ENCODE results near the gene MAMDC2.
A peak's percentile ranks its signal among the peaks of the same experiment; 100 is the strongest.

The MAMDC2 gene

GRCh38 chr9:70043689-70044489, at the start of gene MAMDC2:
TSS of gene MAMDC2 (plus strand) at chr9:70043848. CDS start at chr9:70044198, 350 bp downstream.
- DNase-seq (ENCODE audit: low spot score), result peak; percentile 78

- no peak for DNase-seq (ENCODE audit: low spot score)
Observed at GRCh38 chr9:69995846-69996245, 47.8 kb upstream of the MAMDC2 start.

- DNase-seq (ENCODE audit: low spot score), result no peak
Observed at GRCh38 chr9:69996967-69997366, 46.7 kb upstream of the MAMDC2 start.

- no peak for DNase-seq (ENCODE audit: low spot score)
Observed at GRCh38 chr9:69997524-69997923, 46.1 kb upstream of the MAMDC2 start.

GRCh38 chr9:69999315-69999714, 44.3 kb upstream of the MAMDC2 start:
- no peak for DNase-seq (ENCODE audit: low spot score)

GRCh38 chr9:70000469-70000868, 43.2 kb upstream of the MAMDC2 start:
- DNase-seq (ENCODE audit: low spot score), result no peak

GRCh38 chr9:70003901-70004714, 39.5 kb upstream of the MAMDC2 start:
- DNase-seq (ENCODE audit: low spot score), result no peak

GRCh38 chr9:70006306-70006705, 37.3 kb upstream of the MAMDC2 start:
- DNase-seq (ENCODE audit: low spot score), result no peak

GRCh38 chr9:70007831-70008230, 35.8 kb upstream of the MAMDC2 start:
- DNase-seq (ENCODE audit: low spot score), result no peak

GRCh38 chr9:70010015-70010414, 33.6 kb upstream of the MAMDC2 start:
- DNase-seq (ENCODE audit: low spot score), result no peak

GRCh38 chr9:70011366-70011765, 32.3 kb upstream of the MAMDC2 start:
- no peak for DNase-seq (ENCODE audit: low spot score)

GRCh38 chr9:70012569-70012968, 31.1 kb upstream of the MAMDC2 start:
- no peak for DNase-seq (ENCODE audit: low spot score)

- DNase-seq (ENCODE audit: low spot score), result no peak
Observed at GRCh38 chr9:70013598-70014196, 30.0 kb upstream of the MAMDC2 start.

GRCh38 chr9:70015099-70015498, 28.5 kb upstream of the MAMDC2 start:
- DNase-seq (ENCODE audit: low spot score), result no peak

GRCh38 chr9:70020217-70020616, 23.4 kb upstream of the MAMDC2 start:
- no peak for DNase-seq (ENCODE audit: low spot score)

- DNase-seq (ENCODE audit: low spot score), result no peak
Observed at GRCh38 chr9:70020991-70021571, 22.6 kb upstream of the MAMDC2 start.

- DNase-seq (ENCODE audit: low spot score), result no peak
Observed at GRCh38 chr9:70028287-70028686, 15.4 kb upstream of the MAMDC2 start.

- no peak for DNase-seq (ENCODE audit: low spot score)
Observed at GRCh38 chr9:70030156-70030555, 13.5 kb upstream of the MAMDC2 start.

- DNase-seq (ENCODE audit: low spot score), result no peak
Observed at GRCh38 chr9:70031141-70031545, 12.5 kb upstream of the MAMDC2 start.

GRCh38 chr9:70034271-70034711, 9.4 kb upstream of the MAMDC2 start:
- no peak for DNase-seq (ENCODE audit: low spot score)

GRCh38 chr9:70035691-70036090, 8.0 kb upstream of the MAMDC2 start:
- no peak for DNase-seq (ENCODE audit: low spot score)

- DNase-seq (ENCODE audit: low spot score), result no peak
Observed at GRCh38 chr9:70036641-70037040, 7.0 kb upstream of the MAMDC2 start.

Measured in ecto neural progenitor cell (in vitro differentiated cells).